ENCODE data around the gene FUT8.

GRCh38 chr14:65564370-65564769 is 151.8 kb downstream of the FUT8 start:
- TF ChIP-seq CTCF (IDR thresholded peaks at IDR 0.05) (no peak), EZH2 (IDR thresholded peaks at IDR 0.05; ENCODE audit: borderline replicate concordance, insufficient read depth, low read depth, low read length, poor library complexity, severe bottlenecking) (no peak)
